Keratinocyte (primary cell): ENCODE results near the gene P2RY2.

Experiments used
- EZH2 ChIP-seq: IDR thresholded peaks from one replicate; pipeline ENCODE4 v1.6.1; 2012; ENCODE audit warnings: inconsistent platforms, mild to moderate bottlenecking, low read length, moderate library complexity
- TF ChIP-seq, protein P1 (sequence below), 3 experiments: IDR thresholded peaks in 1 of 3; conservative IDR thresholded peaks in 1 of 3; optimal IDR thresholded peaks in 1 of 3; 2 replicates in 2 of 3; 3 replicates in 1 of 3; pipeline versions ENCODE3 to v1.5.1; 2011; ENCODE audit warnings: low read length in 3 of 3, mild to moderate bottlenecking in 3 of 3, moderate library complexity in 2 of 3, control low read depth in 1 of 3, inconsistent platforms in 1 of 3; ENCODE audit not compliant: insufficient read depth in 2 of 3; ENCODE audit errors: extremely low read depth in 1 of 3

DNA sequence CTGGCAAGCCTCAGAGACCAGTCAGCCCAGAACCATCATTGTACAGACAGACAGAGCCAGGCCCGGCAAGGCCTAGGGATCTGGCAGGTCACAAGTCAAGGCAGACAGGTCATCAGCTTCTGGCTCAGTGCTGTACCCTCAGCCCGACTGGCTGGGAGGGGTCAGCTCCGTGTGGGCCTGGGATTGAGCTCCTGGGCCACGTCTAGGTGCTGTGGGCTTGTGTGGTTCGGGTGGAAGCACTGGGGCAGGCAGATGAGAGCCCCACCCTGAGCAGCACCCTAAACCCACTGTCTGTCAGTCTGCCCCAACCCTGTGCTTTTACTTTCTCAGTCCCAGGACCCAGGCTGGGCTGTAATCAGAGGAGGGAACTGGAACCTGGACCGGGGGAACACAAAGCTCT lies 26.9 kb upstream of the P2RY2 start:
- TF ChIP-seq, protein P1, sequence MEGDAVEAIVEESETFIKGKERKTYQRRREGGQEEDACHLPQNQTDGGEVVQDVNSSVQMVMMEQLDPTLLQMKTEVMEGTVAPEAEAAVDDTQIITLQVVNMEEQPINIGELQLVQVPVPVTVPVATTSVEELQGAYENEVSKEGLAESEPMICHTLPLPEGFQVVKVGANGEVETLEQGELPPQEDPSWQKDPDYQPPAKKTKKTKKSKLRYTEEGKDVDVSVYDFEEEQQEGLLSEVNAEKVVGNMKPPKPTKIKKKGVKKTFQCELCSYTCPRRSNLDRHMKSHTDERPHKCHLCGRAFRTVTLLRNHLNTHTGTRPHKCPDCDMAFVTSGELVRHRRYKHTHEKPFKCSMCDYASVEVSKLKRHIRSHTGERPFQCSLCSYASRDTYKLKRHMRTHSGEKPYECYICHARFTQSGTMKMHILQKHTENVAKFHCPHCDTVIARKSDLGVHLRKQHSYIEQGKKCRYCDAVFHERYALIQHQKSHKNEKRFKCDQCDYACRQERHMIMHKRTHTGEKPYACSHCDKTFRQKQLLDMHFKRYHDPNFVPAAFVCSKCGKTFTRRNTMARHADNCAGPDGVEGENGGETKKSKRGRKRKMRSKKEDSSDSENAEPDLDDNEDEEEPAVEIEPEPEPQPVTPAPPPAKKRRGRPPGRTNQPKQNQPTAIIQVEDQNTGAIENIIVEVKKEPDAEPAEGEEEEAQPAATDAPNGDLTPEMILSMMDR (optimal IDR thresholded peaks at IDR 0.05 in 1 of 3, IDR thresholded peaks at IDR 0.05 in 1 of 3, conservative IDR thresholded peaks at IDR 0.05 in 1 of 3; ENCODE audit: extremely low read depth in 1 of 3, insufficient read depth in 2 of 3, low read length in 3 of 3) = no peak
- no peak for TF ChIP-seq EZH2
